H1 (cell line): Measurements from ENCODE around the gene COLEC12. TPM values are rescaled to one million over a fixed set of nuclear protein-coding genes. Genes with fewer than 3 reads are reported as not detected.

Experiments
- CHD7 ChIP-seq: fragments of 300-600 bp; sonication (generic); IDR thresholded peaks from 2 replicates; pipeline ENCODE4 v1.7.1; 2012; ENCODE audit warnings: low read length, moderate library complexity, mild to moderate bottlenecking, inconsistent platforms; ENCODE audit not compliant: insufficient replicate concordance
- polyA plus RNA-seq, 7 experiments: library from polyadenylated mRNA; depleted of rRNA in 3 of 7; stranded (reverse) in 5 of 7; unstranded in 2 of 7; fragments of >200 nt in 5 of 7; fragments of 200-250 nt in 2 of 7; gene quantifications; 1 replicate in 5 of 7; 2 replicates in 1 of 7; 4 replicates in 1 of 7; pipeline versions ENCODE4 v1.2.1 to v1.2.3, GENCODE V29; 2011 to 2013; ENCODE audit warnings: missing spikeins in 2 of 7, mixed read lengths in 2 of 7
- total RNA-seq: library from RNA; stranded (reverse); fragmentation: NEBNext Ultra II Directional; extraction: Animal tissue kit (Norgen Biotek cat#: 25700); gene quantifications from 2 replicates; pipeline ENCODE4 v1.2.1, GENCODE V29; 2021

COLEC12 gene
- total and polyA plus RNA-seq, 2 of the 8 experiments (the other 6 are each of a cell fraction or from before 2014, with no cell fraction given) = 0.44 to 2.3 TPM

- TF ChIP-seq CHD7 = no peak
These were observed 15.6 kb downstream of the COLEC12 start (continued) for GRCh38 chr18:484749-485464.
